HG02938 (cell line): ENCODE measurements around the gene UMAD1.

Experiments
- ATAC-seq: cut with Tn5 transposase; IDR thresholded peaks from one replicate; pipeline ENCODE4 v1.9.1; 2021; ENCODE audit warnings: mild to moderate bottlenecking, moderate library complexity; ENCODE audit not compliant: unreplicated experiment

UMAD1 gene

GRCh38 chr7:7640221-7641128 lies at the start of gene UMAD1:
UMAD1 (plus strand) TSS chr7:7640752; CDS start chr7:7673372, 32,620 bp downstream.
- ATAC-seq: peak; percentile 98

- no peak for ATAC-seq
Observed at GRCh38 chr7:7595451-7595850, 45.1 kb upstream of the UMAD1 start.

- ATAC-seq: no peak
Observed at GRCh38 chr7:7596176-7596575, 44.4 kb upstream of the UMAD1 start.

GRCh38 chr7:7607010-7607409 lies 33.5 kb upstream of the UMAD1 start:
- no peak for ATAC-seq

- no peak for ATAC-seq
Observed at GRCh38 chr7:7609330-7609729, 31.2 kb upstream of the UMAD1 start.

GRCh38 chr7:7612519-7612918 lies 28.0 kb upstream of the UMAD1 start:
- ATAC-seq: no peak

- no peak for ATAC-seq
Observed at GRCh38 chr7:7613210-7613609, 27.3 kb upstream of the UMAD1 start.

- ATAC-seq: no peak
Observed at GRCh38 chr7:7614018-7614741, 26.4 kb upstream of the UMAD1 start.

GRCh38 chr7:7617550-7617949 lies 23.0 kb upstream of the UMAD1 start:
- ATAC-seq: no peak

- ATAC-seq: no peak
Observed at GRCh38 chr7:7618410-7618809, 22.1 kb upstream of the UMAD1 start.

GRCh38 chr7:7620236-7620635 lies 20.3 kb upstream of the UMAD1 start:
- no peak for ATAC-seq

- no peak for ATAC-seq
Observed at GRCh38 chr7:7620644-7621210, 19.8 kb upstream of the UMAD1 start.

GRCh38 chr7:7628476-7628875 lies 12.1 kb upstream of the UMAD1 start:
- ATAC-seq: no peak

- no peak for ATAC-seq
Observed at GRCh38 chr7:7630626-7631329, 9.8 kb upstream of the UMAD1 start.

- no peak for ATAC-seq
Observed at GRCh38 chr7:7639421-7639820, 1.1 kb upstream of the UMAD1 start.

GRCh38 chr7:7639847-7640220 lies 718 bp upstream of the UMAD1 start:
- no peak for ATAC-seq

GRCh38 chr7:7641129-7641663 lies 644 bp downstream of the UMAD1 start:
- ATAC-seq: no peak

- ATAC-seq: no peak
Observed at GRCh38 chr7:7642081-7642480, 1.5 kb downstream of the UMAD1 start.

- no peak for ATAC-seq
Observed at GRCh38 chr7:7647495-7648036, 7.0 kb downstream of the UMAD1 start.

- ATAC-seq: no peak
Observed at GRCh38 chr7:7650682-7651206, 10.2 kb downstream of the UMAD1 start.
